ENCODE results near the gene VPS16. TPM values are rescaled to one million over a fixed set of nuclear protein-coding genes. Genes with fewer than 3 reads are reported as not detected.

The VPS16 gene
- total RNA-seq, 2 experiments from 2014 or later, result 38.2 to 40.6 TPM

DNA sequence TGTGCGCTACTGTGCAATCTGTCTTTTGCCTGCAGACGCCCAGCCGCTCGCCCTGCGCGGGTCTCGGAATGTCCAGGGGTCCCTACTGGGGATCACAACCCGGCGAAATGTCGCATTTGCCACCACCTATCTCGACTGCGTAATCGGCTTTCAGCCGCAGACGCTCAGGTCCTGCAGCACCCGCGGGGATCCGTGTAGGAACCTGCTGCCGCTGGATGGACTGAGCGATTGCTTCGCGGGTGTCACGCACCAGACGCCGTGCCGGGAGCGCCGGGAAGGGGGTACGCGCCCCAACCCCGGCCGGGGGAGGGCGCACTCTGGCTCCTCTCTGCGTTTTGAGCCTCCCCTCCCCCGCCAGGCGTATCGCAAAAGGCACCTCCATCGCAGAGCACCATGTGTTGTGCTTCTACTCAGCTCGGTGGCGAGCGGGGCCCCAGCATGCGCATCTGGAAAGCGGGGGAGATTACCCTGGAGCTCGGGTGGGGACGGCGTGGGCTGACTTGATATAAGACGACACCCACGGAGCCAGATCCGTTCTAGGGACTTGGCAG, 32.0 kb downstream of the VPS16 start:
- H3K27me3 Mint-ChIP-seq, result no peaks in the 10 kb centered on the region
- peak; percentile 63 to 90 (median 74) for DNase-seq
- Histone ChIP-seq H3K4me1 (ENCODE audit: insufficient read depth, low read length) (peaks cover 39% of the 10 kb centered on the region), H3K27ac (ENCODE audit: low read depth in 1 of 2, low read length in 2 of 2) (no peak overlapping the region), H3K36me3 (ENCODE audit: insufficient read depth, low read length) (no peaks in the 10 kb centered on the region), H3K9me3 (ENCODE audit: control insufficient read depth in 1 of 2, insufficient read depth in 1 of 2, low read length in 2 of 2) (no peaks in the 10 kb centered on the region), H3K27me3 (ENCODE audit: control insufficient read depth in 1 of 2, insufficient read depth in 2 of 2, low read length in 2 of 2) (peaks cover 0 to 3% of the 10 kb centered on the region in 2 experiments), H3K4me3 (ENCODE audit: low read length) (peak overlapping the region; percentile 73)
- peaks cover 26% of the 10 kb centered on the region for H3K36me3 Mint-ChIP-seq (ENCODE audit: low read depth)
- TF ChIP-seq, protein P1, sequence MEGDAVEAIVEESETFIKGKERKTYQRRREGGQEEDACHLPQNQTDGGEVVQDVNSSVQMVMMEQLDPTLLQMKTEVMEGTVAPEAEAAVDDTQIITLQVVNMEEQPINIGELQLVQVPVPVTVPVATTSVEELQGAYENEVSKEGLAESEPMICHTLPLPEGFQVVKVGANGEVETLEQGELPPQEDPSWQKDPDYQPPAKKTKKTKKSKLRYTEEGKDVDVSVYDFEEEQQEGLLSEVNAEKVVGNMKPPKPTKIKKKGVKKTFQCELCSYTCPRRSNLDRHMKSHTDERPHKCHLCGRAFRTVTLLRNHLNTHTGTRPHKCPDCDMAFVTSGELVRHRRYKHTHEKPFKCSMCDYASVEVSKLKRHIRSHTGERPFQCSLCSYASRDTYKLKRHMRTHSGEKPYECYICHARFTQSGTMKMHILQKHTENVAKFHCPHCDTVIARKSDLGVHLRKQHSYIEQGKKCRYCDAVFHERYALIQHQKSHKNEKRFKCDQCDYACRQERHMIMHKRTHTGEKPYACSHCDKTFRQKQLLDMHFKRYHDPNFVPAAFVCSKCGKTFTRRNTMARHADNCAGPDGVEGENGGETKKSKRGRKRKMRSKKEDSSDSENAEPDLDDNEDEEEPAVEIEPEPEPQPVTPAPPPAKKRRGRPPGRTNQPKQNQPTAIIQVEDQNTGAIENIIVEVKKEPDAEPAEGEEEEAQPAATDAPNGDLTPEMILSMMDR (IDR thresholded peaks at IDR 0.05), result peak; percentile 52
- peaks cover 46% of the 10 kb centered on the region for H3K4me1 Mint-ChIP-seq (ENCODE audit: low read depth)
- ATAC-seq (ENCODE audit: poor library complexity), result peak; percentile 67
- H3K9me3 Mint-ChIP-seq, result no peaks in the 10 kb centered on the region
- intact Hi-C loops (cut with DNase I, micrococcal nuclease), result loop anchor here (1.0 to 10.0 kb wide), 9 partner anchors 16 to 348 kb away; partner anchors contain the start of genes GNRH2 (in 1 of the 2), IDH3B (in 1 of the 2), MRPS26 (in 1 of the 2) and PCED1A (in 1 of the 2)
- ChIA-PET CTCF (interaction anchor here (0.9 to 1.6 kb wide), 7 partner anchors 16 to 348 kb away, joined by 3 to 7 read pairs (median 4); partner anchors contain the start of genes PCED1A and VPS16), POLR2A (interaction anchor here (1.0 to 2.3 kb wide), 12 partner anchors 8 to 770 kb away, joined by 3 to 19 read pairs (median 5); partner anchors contain the start of genes EBF4, IDH3B, NOP56 and PCED1A)
- H3K27ac Mint-ChIP-seq, result peak overlapping the region; percentile 94
- peak overlapping the region; percentile 96 for H3K4me3 Mint-ChIP-seq

DNA sequence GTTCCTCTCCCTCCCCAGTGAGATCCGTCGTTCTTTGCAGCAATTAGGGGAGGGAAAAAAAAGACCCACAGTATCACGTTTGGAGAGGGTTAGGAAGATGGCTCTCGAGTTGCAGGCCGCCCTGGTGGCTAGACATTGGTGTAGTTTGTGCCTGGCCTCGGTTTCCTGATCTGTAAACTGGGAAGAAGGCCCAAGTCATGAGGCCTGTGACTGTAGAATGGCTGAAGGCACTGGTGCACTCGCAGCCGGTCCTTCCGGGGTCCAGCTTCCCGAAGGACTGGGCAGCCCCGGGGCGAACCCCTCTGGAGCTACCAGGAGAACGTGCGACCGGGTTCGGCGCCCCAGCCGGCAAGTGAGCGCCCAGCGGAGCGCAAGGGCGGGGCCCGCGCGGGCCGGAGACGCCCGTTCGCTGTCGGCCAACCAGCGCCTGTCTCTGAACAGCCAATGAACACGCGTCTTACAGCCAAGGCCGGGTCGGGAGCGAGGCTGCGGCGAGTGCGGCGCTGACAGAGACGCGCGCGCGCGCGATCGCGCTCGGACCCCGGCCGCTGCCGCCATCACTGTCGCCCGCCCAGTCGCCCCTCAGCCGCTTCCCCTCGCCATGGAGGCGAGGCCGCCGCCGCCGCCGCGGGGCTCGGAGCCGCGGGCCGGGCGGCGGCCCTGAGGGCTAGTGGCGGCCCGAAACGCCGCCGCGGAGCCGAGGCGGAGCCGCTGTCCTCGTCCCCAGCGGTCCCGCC, 32.6 kb downstream of the VPS16 start, which contains the start of gene PTPRA:
TSS of gene PTPRA (plus strand) at position 472 of the 737 bp plus-strand sequence. CDS start 90,797 bp downstream, outside the sequence.
- Histone ChIP-seq H3K4me3 (ENCODE audit: low read length) (peak within 1 kb of the TSS; percentile 91), H3K27ac (ENCODE audit: low read depth in 1 of 2, low read length in 2 of 2) (peak within 1 kb of the TSS in 1 of 2 donors; percentile 34), H3K9me3 (ENCODE audit: control insufficient read depth in 1 of 2, insufficient read depth in 1 of 2, low read length in 2 of 2) (no peaks in the 10 kb centered on the region), H3K36me3 (ENCODE audit: insufficient read depth, low read length) (no peaks in the 10 kb centered on the region), H3K27me3 (ENCODE audit: control insufficient read depth in 1 of 2, insufficient read depth in 2 of 2, low read length in 2 of 2) (peaks cover 0 to 3% of the 10 kb centered on the region in 2 experiments), H3K4me1 (ENCODE audit: insufficient read depth, low read length) (peaks cover 38% of the 10 kb centered on the region)
- Mint-ChIP-seq H3K27ac (peak within 1 kb of the TSS; percentile 94), H3K27me3 (no peaks in the 10 kb centered on the region), H3K36me3 (ENCODE audit: low read depth) (peaks cover 23% of the 10 kb centered on the region), H3K4me3 (peak within 1 kb of the TSS; percentile 96), H3K4me1 (ENCODE audit: low read depth) (peaks cover 42% of the 10 kb centered on the region), H3K9me3 (no peaks in the 10 kb centered on the region)
- CTCF ChIA-PET, result interaction anchor here (0.9 to 1.6 kb wide), 7 partner anchors 15 to 349 kb away, joined by 3 to 7 read pairs (median 4); partner anchors contain the start of genes PCED1A and VPS16
- TF ChIP-seq, protein P1 (IDR thresholded peaks at IDR 0.05), result no peak
- intact Hi-C loops (cut with DNase I, micrococcal nuclease), result loop anchor here (1.0 to 10.0 kb wide), 9 partner anchors 16 to 348 kb away; partner anchors contain the start of genes GNRH2 (in 1 of the 2), IDH3B (in 1 of the 2), MRPS26 (in 1 of the 2) and PCED1A (in 1 of the 2)
- POLR2A ChIA-PET, result interaction anchor here (1.0 to 2.3 kb wide), 12 partner anchors 9 to 770 kb away, joined by 3 to 19 read pairs (median 5); partner anchors contain the start of genes EBF4, IDH3B, NOP56 and PCED1A
- peak; percentile 83 to 95 (median 89) for DNase-seq
- ATAC-seq (ENCODE audit: poor library complexity), result peak; percentile 87

DNA sequence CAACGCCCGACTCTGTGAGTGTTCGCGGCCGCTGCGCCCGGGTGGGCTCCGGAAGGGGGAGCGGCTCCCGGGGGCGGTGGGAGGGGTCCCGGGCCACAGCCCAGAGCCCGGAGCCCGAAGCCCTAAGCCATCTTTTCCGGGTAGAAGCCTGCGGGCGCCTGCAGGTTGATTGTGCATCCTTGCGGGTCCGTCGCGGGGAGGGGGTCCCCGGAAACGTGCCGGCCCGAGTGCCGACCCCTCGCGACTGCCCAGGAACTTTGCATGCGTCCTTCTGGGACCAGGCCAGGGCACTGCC, 33.1 kb downstream of the VPS16 start:
- peak in 12 of 14 experiments; percentile 15 to 78 (median 47) for DNase-seq
- CTCF ChIA-PET, result interaction anchor here (1.0 to 1.5 kb wide), 3 partner anchors 22 to 349 kb away, joined by 3 to 5 read pairs (median 3); no protein-coding TSS in a partner anchor
- H3K9me3 Mint-ChIP-seq, result no peaks in the 10 kb centered on the region

More for the DNA sequence above, 33.1 kb downstream of the VPS16 start:
- intact Hi-C loops (cut with DNase I, micrococcal nuclease), result loop anchor here (1.0 to 10.0 kb wide), 9 partner anchors 15 to 349 kb away; partner anchors contain the start of genes GNRH2 (in 1 of the 2), IDH3B (in 1 of the 2), MRPS26 (in 1 of the 2) and PCED1A (in 1 of the 2)
- Mint-ChIP-seq H3K27me3 (no peaks in the 10 kb centered on the region), H3K27ac (peak overlapping the region; percentile 15), H3K4me3 (peak overlapping the region; percentile 87), H3K4me1 (ENCODE audit: low read depth) (peaks cover 47% of the 10 kb centered on the region), H3K36me3 (ENCODE audit: low read depth) (peaks cover 23% of the 10 kb centered on the region)
- ATAC-seq (ENCODE audit: poor library complexity), result peak; percentile 27
- Histone ChIP-seq H3K36me3 (ENCODE audit: insufficient read depth, low read length) (no peaks in the 10 kb centered on the region), H3K27me3 (ENCODE audit: control insufficient read depth in 1 of 2, insufficient read depth in 2 of 2, low read length in 2 of 2) (peaks cover 0 to 3% of the 10 kb centered on the region in 2 experiments), H3K4me3 (ENCODE audit: low read length) (peak overlapping the region; percentile 91), H3K4me1 (ENCODE audit: insufficient read depth, low read length) (peaks cover 40% of the 10 kb centered on the region), H3K27ac (ENCODE audit: low read depth in 1 of 2, low read length in 2 of 2) (peak overlapping the region in 1 of 2 donors; percentile 6), H3K9me3 (ENCODE audit: control insufficient read depth in 1 of 2, insufficient read depth in 1 of 2, low read length in 2 of 2) (no peaks in the 10 kb centered on the region)
- POLR2A ChIA-PET, result interaction anchor here (1.0 to 2.3 kb wide), 8 partner anchors 9 to 222 kb away, joined by 3 to 19 read pairs (median 6); partner anchors contain the start of genes IDH3B, NOP56, PCED1A and VPS16
- TF ChIP-seq, protein P1 (IDR thresholded peaks at IDR 0.05), result no peak
